Cerebellar cortex (tissue), 1 donor: ENCODE data around the gene ALOX12B.
"Not testable (repeated sequence)": the region's sequence is repeated elsewhere in the genome, so short reads cannot be mapped to it uniquely, and the experiment has no call there.

Experiments
- DNase-seq: peaks from one replicate; pipeline ENCODE4 v3.0.0-alpha.2; 2015; ENCODE audit warnings: low spot score

Gene ALOX12B

DNA sequence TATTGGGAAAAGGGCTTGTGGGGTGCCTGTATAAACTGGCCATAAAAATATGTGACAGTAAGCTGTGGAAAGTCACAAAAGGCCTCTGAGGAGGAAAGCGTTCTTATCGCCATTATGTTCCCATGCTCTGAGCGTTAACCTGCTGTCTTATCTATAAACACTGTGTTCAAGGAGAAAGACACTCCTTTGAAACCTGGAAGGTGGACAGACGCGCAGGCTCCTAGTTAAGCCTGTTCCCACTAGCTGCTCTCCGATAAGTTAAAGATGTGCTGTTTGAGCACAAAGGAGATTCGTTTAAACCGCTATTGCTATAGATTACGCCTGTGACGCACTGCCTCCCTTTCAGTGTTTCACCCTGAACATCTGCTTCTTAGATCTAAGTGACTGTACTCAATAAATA is 5.2 kb downstream of the ALOX12B start:
- DNase-seq: no peak

DNA sequence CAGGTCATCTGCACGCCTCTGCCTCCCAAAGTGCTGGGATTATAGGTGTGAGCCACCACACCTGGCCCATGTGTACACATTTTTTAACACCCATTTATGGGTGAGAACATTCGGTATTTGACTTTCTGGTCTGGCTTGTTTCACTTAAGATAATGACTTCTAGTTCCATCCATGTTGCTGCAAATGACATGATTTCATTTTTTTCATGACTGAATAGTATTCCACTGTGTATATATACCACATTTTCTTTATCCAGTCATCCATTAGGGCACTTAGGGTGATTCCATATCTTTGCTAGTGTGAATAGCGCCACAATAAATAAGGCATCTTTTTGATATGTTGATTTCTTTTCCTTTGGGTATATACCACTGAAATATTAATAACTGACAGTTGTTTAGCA is 5.6 kb downstream of the ALOX12B start:
- DNase-seq: no peak

DNA sequence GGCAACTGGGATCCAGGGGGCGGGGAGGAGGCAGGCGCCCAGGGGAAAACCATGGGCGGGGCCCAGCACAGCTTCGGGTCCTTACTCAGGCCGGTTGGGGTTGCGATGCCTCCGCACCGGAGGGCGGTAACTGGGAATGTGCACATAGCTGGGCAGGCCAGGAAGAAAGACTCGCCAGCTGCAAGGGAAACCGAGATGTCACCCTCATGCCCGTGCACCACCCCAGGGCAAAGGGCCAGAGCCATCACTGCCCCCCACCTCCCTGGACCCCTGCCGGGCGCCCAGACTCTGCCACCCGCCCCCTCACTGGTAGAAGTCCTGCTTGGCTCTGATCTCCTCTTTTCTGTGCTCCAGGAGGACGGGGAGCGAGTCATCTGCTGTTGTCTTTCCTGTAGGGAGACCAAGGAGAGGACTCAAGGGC is 6.7 kb downstream of the ALOX12B start:
- no peak for DNase-seq

DNA sequence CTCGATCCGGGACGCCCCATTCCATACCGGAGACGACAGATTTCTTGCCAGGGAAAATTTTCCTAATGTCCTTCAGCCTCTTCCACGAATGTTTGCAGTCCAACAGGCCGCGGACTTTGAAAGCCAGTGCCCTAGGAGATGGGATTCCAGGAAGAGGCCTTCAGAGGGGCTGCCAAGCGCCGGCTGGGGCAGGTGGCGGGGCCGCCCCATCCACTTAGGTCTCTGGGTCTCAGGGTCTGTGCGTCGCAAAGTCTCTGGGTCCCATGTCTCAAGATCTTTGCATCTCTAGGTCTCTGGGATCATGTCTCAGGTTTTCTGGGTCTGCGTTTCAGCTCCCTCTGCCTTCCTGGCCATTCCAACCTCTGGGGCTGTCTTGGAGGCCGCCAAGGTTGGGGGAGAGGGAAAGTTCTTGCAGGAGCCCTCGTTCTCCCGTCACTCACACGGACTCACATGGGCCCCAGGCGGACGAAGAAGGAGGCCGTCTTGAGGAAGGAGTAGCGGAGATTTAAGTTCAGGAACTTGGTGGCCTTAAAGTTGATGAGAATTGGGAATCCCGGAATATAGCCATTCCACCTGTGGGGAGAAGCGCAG is 7.2 kb downstream of the ALOX12B start:
- DNase-seq: no peak

DNA sequence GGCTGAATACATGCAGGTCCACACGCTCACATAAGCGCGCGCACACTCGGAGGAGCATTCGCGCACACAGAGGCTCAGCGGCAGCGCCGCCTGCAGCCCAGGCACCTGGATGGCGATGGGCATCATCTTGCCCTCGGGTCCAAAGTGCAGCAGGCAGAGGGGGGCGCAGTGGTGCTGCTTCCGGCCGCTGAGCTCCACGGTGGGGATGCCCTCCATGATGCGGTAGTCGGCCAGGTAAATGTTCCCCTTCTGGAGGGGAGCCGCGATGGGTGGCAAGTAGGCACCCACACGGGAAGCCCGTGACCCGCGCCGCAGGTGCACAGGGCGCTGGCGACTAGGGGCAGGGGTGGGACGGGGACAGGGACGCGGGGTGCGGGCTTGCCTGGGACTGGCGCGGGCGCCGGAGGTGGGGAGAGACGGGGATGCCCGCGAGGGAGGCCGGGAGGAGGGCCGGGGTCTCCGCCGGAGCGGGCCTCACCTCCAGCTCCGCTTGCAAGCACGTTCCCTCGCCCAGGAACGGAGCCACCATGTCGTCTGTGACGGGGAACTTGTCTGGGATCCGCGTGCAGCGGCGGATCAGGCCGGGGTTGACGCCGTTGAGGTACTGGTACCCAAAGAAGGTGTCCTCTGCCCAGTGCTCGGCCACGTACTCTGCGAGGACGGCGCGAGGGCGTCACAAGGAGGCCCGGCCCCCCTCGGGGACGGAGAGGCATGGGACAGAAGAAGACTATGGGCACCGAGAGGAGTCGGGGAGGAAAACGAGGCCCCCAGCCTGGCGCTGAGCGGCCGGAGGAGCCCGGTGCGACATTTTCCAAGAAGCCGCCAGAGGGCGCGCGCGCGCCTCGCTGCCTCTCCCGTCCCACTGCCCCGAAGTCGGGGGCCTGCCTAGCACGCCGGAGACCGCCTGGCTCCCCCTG is 8.0 kb downstream of the ALOX12B start:
- peak; percentile 73 for DNase-seq

DNA sequence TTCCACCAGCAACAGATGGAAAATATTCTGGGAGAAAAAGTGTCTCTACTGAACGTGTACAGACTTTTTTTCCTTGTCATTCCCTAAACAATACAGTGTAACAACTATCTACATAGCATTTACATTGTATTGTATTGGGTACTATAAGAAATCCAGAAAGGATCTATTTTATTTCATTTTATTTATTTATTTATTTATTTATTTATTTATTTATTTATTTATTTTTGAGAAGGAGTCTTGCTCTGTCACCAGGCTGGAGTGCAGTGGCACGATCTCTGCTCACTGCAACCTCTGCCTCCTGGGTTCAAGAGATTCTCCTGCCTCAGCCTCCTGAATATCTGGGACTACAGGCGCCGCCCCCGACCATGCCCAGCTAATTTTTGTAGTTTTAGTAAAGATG is 9.6 kb downstream of the ALOX12B start:
- DNase-seq: not testable (repeated sequence)

DNA sequence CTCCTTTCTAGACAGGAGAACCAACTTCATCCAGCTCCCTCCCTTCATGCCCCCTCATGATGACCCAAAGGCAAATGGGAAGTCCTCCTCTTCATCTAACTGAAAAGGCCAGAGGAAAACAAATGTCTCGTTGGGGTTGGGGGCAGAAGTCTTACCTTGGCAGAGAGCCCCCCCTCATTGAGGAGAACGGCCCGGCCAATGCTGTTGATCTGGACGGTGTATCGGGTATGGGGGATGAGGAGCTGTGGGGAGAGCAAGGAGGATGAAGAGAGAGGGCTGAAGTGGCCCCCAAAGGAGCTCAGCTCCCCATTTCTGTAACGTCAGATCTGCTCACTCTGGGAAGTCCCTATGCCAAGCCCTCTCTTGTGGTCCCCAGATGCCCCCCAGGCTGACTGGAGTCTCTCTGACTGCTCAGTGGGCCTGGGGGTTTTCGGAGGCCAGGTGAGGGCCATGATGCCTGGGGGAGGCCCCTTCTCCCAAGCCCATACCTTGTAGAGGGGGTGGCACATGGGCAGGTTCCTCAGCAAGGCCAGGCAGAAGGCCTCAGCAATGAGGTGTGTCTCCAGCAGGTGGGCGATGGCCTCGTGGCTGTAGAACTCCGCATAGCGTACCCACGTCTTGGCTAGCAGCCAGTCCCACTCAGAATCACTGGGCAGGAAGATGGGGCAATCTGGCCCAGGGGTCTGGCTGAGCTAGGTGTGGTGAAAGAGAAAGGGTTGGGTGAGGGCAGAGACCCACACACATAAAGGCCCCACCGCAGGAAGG is 10.8 kb downstream of the ALOX12B start:
- DNase-seq: no peak

DNA sequence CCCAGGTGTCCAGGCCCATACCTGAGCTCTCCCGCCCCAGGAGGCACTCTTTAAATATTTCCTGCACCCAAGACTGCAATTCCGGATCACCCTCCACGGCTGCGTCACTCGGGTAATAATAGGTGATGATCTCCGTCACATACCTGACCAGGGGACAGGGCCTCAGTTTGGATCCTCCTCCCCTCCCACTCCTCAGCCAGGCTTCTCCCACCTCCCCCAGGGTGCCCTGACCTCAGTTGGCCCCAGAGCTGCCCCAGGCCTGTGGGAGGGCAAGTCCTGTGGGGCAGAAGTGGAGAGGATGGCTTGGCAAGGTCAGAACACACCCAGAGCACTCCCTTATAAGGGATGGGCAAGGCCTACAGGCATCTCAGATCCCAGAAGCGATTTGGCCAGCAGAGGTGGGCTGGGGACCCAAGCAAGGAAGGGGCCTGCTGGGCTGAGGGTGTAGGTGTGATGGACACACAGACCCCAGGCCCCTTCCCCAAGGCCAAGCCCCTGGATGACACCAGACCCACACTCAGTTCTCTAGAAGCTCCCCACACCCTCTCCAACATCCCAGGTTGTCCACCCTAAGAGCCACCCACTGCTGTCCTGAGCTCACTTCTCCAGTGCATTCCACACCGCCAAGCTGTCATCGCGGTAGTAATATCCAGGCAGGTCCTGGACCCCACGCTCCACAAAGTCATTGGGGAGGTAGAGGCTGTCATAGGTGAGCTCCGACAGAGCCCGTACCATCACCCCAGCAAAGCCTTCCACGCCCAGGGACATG is 11.8 kb downstream of the ALOX12B start:
- no peak for DNase-seq

DNA sequence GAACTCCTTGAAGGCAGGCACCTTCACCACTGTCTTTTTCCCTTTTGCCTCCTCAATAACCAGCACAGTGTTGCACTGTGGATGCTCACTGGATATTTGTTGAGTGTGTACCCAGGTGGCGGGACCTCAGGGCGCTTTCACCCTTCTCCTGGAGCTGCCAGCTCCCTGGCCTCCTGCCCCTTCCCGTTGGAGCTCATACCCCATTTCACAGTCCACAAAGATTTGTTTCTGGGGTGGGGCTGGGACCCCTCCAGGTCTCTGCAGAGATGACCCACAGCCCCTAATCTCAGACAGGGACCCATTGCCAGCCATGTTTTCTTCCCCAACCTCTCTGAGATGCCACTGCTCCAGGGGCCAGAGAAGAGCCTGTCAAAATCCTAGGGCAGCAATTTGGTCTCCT is 12.4 kb downstream of the ALOX12B start:
- DNase-seq: no peak

DNA sequence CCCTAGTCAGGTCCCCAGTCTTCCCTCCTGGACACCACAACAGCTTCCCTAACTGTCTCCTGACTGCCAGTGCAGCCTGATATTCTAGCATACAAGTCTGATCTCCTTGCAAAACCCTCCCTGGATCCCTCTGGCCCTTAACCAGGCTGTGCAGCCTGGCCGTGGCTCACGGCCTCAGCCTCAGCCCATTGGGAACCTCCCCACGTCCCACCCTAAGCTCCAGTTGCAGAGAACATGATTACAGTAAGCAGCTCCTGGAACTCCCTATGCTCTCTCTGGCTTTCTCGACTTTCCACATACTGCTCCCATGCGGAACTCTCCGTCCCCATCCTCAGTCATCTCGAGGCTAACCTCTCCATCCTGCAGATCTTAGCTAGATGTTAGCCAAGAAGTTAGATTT is 13.0 kb downstream of the ALOX12B start:
- DNase-seq: no peak

DNA sequence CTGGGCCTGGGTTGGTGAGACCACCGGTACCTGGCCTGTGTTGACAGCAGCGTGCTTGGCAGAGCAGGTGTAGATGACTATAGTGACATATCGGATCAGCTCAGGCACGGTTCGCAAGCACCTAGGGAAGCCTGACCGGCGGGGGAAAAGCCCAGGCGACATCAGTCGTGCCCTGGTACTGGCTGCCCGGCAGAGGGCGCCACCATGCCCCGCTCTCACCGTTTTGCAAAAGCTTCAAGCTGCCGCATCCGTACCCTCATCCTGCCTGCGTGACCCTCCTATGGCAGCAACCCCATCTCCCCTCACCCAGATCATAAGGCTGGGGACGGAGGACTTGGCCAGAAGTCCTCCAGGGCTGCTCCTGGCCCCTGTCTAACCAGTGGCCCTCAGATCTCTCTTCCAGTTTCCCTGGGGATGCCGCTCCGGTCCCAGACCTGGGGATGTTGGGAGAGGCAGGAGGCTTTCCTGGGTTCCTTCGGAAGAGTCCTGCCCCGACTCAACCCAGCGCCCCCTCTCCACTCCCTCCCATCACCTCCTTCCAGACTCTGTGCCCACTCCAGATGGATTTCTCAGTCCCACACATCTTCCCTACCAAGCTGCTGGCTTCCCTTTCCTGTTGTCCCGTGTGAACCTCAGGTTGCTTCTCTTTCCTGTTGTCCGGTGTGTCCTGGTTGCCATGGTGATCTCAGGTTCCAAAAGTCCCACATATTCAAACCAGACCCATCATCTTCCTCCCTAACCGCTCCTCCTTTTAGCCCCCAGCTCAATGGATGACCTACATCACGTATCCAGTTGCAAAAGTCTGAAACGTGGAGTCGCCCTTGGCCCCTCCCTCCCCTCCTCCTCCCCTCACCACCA is 13.7 kb downstream of the ALOX12B start:
- DNase-seq: peak; percentile 72

DNA sequence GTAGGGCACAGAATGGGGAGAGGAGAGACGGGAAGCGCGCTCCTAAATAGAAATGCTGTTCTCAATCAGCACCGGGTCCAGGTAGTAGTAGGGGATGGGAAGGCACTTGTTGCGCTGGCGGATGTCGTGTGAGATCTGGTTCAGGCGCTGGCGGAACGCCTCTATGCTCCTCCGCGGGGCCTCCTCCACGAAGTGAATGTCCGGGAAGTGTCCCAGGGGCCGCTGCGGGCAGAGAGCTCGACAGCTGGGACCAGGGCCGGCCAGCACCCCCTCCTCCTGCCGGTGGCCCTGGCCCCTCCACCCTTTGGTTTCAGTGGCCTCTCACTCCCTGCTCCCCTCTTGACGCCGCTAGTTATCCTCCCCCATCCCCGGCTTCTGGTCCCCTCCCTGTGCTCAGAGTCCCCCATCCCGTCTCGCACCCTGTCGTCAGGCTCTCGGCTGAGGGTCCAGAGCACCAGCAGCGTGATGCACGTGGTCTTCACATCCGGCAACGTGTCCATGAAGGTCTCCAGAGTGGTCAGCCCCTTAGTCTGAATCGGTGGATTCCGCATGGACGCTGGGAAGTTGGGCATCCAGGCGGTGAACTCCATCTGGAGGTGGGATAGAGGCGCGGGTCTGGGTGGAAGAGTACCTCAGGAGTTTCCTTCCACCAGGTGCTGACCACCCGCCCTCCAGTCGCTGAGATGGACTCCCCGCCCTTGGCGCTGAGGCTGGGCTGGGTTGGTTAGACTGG is 14.6 kb downstream of the ALOX12B start:
- DNase-seq: no peak

DNA sequence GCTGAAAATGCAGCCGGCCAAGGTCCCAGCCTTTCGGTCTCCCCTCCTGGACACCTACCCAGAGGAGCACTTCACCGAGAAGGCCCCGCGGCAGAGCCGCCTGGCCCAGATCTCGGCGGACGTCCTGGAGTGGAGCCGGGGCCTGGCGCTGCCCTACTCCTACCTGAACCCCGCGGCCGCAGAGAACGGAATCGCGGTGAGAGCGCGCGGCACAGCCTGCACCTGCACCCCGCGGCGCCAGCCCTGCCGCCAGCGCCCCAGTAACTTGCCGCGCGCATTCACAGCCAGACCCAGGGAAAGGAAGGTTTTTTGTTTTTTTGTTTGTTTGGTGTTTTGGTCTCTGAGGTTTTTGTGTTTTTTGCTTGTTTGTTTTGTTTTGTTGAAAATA is 15.2 kb downstream of the ALOX12B start:
- no peak for DNase-seq

DNA sequence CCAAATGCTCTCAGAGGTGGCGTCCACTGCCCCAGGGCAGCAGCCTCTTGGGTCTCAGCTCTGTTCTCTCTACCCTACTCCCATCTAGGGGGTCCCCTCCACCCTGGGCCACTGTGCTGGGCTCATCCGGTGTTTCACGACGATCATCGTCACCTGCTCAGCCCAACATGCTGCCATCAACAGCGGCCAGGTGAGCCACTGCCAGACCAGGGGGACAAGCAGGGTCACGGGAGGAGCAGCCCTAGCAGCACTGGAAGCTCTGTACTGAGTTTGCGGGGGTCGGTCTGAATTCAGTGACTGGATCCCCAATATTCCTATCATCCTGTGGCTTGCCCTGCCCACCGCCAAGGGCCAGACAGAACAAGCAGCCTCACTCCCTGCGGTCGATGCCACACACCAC is 16.0 kb downstream of the ALOX12B start:
- no peak for DNase-seq

DNA sequence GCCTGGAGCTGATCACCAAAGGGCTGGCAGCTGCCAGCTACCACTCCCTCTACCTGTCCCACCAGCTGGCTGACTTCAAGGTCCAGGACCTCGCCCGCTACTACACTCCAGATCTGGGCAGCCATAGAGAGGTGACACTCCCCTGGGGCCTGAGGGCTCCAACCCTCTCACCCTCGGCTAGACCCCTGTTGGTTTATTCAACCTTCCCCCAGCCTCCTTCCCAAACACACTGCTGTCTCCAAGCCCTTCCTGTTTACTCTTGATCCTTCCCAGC is 18.0 kb downstream of the ALOX12B start:
- no peak for DNase-seq

DNA sequence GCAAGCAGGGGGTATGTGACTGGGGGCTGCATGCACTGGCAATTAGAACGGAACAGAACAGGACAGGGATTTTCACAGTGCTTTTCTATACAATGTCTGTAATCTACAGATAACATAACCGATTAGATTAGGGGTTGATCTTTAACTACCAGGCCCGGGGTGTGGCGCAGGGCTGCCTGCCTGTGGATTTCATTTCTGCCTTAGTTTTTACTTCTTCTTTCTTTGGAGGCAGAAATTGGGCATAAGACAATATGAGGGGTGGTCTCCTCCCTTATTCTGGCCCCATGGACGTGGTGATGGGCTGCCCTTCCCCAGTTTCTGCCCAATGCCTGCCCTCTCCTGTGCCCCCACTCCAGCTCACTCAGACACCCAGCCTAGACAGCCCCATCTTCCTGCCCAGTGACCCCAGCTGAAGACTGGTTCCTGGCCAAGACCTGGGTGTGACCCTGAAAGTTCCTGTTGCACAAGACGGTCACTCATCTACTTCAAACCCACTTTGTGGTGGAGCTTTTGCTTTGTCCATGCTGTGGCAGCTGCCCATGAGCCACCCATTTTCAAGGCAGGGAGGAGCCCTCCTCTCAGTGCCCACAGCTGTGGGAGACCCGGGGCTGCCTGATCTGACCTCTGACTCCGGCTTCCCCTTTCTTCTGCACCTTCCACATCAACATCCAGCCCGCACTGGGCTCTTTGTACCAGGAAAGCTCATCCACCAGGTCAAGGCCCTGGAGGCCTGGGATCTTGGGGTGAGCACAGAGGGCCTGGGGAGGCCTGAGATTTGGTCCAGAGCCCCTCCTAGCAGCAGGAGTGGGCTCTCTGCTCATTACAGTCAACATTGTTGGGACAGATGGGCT is 18.6 kb downstream of the ALOX12B start:
- no peak for DNase-seq

DNA sequence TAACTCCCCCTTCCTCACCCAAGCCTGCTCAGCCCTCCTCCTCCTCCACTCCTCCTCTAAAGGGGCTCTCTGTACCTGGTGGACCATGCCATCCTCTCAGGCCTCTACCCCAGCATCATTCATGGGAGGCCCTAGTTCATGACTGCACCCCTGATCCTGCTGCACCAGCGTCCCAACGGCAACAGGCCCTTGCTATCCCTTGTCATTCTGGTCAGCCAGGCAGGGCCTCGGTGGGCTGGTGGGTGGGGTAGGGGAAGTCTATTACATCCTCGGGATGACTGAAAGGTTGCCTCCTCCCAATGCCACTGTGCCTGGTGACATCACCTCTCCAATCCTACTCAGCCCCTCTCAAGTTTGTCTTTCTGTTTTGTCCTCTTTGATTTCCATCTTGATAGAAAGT is 19.7 kb downstream of the ALOX12B start:
- no peak for DNase-seq

DNA sequence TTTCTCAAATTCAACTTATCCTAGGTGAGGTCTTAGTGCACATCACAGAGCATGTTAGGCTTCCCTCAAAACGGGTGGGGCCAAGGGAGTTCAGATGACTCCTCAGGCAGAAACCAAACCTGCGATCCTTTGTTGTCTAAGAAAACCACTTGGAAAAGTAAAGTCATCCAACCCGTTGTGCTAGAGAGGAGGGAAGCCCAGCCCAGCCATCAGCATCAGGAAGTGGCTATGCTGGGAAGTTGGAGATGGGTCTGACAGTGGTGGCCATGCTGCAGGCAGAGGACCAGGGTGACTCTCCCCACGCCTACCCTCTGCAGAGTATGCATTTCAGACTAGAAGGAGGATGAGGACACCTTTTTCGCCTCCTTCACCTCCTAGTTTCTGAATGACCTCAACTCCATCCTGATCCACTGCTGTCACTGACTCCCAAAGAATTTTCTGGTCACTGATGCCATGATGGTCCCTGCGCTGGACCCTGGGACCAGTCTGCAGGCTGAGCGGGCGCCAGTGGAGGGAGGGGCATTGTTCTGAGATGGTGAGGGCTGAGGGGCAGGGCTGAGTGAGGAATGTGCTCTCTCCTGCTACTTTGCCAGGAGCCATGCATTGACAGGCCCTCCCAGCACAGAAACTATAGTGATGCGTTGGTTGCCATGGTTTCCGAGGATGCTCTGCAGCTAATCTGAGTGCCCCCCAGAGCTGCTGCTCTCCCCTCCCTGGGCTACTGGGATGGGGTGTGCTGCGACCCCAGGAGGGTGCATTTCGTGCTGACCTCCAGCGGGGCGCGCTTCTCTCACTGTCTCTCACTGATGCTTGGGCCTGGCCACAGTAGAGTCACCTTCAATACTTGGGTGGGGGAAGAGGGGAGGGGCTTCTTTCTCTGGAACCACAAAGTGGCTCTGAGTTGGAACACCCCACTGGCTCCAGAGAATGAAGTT is 20.4 kb downstream of the ALOX12B start:
- DNase-seq: no peak

DNA sequence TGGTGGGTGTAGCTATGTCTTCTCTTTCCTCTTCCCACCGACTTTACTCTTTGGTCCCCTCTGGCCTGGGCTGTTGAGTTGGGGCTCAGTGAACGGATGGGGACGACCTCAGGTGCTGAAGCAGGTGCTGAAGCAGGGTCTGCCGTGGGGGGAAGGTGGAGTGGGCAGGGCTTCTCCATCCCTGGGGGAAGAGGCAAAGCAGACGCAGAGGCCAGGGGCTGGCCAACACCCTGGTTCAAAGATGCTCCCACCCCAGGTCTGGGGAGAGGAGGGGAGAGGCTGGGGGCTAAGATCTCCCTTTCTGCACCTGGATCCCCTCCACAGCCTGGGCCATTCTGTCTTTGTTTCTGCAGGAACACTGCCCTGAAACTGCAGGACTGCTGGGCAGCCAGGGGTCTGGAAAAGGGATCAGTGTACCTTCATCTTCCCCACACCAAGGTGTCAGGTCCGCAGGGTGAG is 22.9 kb downstream of the ALOX12B start:
- no peak for DNase-seq
